ENCODE measurements around the gene ZCCHC7. TPM values are rescaled to one million over a fixed set of nuclear protein-coding genes. Genes with fewer than 3 reads are reported as not detected.

ZCCHC7 gene
- total and polyA plus RNA-seq, 9 of the 15 experiments (the other 6 are each of a cell fraction or from before 2014, with no cell fraction given), result 34.1 to 68.9 (median 48.8) TPM

DNA sequence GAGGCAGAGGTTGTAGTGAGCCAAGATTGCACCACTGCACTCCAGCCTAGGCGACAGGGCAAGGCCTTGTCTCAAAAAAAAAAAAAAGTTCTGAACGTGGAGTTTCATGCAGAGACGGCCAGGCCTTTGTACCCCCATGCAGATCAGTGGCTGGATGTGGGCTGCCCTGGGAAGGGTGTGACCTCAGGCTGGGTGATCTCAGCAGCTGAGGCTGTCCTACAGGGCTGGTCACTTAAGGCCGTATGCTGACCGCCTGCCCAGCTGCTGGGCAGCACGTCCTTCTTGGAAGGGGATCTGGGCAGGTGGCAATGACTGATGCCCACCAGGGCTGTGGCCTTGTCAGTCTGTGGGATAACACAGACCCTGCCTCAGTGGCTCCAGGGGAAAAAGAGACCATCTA, 264.9 kb downstream of the ZCCHC7 start (continued):
- TF ChIP-seq, protein P1, sequence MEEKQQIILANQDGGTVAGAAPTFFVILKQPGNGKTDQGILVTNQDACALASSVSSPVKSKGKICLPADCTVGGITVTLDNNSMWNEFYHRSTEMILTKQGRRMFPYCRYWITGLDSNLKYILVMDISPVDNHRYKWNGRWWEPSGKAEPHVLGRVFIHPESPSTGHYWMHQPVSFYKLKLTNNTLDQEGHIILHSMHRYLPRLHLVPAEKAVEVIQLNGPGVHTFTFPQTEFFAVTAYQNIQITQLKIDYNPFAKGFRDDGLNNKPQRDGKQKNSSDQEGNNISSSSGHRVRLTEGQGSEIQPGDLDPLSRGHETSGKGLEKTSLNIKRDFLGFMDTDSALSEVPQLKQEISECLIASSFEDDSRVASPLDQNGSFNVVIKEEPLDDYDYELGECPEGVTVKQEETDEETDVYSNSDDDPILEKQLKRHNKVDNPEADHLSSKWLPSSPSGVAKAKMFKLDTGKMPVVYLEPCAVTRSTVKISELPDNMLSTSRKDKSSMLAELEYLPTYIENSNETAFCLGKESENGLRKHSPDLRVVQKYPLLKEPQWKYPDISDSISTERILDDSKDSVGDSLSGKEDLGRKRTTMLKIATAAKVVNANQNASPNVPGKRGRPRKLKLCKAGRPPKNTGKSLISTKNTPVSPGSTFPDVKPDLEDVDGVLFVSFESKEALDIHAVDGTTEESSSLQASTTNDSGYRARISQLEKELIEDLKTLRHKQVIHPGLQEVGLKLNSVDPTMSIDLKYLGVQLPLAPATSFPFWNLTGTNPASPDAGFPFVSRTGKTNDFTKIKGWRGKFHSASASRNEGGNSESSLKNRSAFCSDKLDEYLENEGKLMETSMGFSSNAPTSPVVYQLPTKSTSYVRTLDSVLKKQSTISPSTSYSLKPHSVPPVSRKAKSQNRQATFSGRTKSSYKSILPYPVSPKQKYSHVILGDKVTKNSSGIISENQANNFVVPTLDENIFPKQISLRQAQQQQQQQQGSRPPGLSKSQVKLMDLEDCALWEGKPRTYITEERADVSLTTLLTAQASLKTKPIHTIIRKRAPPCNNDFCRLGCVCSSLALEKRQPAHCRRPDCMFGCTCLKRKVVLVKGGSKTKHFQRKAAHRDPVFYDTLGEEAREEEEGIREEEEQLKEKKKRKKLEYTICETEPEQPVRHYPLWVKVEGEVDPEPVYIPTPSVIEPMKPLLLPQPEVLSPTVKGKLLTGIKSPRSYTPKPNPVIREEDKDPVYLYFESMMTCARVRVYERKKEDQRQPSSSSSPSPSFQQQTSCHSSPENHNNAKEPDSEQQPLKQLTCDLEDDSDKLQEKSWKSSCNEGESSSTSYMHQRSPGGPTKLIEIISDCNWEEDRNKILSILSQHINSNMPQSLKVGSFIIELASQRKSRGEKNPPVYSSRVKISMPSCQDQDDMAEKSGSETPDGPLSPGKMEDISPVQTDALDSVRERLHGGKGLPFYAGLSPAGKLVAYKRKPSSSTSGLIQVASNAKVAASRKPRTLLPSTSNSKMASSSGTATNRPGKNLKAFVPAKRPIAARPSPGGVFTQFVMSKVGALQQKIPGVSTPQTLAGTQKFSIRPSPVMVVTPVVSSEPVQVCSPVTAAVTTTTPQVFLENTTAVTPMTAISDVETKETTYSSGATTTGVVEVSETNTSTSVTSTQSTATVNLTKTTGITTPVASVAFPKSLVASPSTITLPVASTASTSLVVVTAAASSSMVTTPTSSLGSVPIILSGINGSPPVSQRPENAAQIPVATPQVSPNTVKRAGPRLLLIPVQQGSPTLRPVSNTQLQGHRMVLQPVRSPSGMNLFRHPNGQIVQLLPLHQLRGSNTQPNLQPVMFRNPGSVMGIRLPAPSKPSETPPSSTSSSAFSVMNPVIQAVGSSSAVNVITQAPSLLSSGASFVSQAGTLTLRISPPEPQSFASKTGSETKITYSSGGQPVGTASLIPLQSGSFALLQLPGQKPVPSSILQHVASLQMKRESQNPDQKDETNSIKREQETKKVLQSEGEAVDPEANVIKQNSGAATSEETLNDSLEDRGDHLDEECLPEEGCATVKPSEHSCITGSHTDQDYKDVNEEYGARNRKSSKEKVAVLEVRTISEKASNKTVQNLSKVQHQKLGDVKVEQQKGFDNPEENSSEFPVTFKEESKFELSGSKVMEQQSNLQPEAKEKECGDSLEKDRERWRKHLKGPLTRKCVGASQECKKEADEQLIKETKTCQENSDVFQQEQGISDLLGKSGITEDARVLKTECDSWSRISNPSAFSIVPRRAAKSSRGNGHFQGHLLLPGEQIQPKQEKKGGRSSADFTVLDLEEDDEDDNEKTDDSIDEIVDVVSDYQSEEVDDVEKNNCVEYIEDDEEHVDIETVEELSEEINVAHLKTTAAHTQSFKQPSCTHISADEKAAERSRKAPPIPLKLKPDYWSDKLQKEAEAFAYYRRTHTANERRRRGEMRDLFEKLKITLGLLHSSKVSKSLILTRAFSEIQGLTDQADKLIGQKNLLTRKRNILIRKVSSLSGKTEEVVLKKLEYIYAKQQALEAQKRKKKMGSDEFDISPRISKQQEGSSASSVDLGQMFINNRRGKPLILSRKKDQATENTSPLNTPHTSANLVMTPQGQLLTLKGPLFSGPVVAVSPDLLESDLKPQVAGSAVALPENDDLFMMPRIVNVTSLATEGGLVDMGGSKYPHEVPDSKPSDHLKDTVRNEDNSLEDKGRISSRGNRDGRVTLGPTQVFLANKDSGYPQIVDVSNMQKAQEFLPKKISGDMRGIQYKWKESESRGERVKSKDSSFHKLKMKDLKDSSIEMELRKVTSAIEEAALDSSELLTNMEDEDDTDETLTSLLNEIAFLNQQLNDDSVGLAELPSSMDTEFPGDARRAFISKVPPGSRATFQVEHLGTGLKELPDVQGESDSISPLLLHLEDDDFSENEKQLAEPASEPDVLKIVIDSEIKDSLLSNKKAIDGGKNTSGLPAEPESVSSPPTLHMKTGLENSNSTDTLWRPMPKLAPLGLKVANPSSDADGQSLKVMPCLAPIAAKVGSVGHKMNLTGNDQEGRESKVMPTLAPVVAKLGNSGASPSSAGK (IDR thresholded peaks at IDR 0.05), result no peak
- no peak for TF ChIP-seq CCNT2 (IDR thresholded peaks at IDR 0.05; ENCODE audit: borderline replicate concordance, extremely low read depth, insufficient read length, low read depth, low read length)
- TF ChIP-seq, protein P2, sequence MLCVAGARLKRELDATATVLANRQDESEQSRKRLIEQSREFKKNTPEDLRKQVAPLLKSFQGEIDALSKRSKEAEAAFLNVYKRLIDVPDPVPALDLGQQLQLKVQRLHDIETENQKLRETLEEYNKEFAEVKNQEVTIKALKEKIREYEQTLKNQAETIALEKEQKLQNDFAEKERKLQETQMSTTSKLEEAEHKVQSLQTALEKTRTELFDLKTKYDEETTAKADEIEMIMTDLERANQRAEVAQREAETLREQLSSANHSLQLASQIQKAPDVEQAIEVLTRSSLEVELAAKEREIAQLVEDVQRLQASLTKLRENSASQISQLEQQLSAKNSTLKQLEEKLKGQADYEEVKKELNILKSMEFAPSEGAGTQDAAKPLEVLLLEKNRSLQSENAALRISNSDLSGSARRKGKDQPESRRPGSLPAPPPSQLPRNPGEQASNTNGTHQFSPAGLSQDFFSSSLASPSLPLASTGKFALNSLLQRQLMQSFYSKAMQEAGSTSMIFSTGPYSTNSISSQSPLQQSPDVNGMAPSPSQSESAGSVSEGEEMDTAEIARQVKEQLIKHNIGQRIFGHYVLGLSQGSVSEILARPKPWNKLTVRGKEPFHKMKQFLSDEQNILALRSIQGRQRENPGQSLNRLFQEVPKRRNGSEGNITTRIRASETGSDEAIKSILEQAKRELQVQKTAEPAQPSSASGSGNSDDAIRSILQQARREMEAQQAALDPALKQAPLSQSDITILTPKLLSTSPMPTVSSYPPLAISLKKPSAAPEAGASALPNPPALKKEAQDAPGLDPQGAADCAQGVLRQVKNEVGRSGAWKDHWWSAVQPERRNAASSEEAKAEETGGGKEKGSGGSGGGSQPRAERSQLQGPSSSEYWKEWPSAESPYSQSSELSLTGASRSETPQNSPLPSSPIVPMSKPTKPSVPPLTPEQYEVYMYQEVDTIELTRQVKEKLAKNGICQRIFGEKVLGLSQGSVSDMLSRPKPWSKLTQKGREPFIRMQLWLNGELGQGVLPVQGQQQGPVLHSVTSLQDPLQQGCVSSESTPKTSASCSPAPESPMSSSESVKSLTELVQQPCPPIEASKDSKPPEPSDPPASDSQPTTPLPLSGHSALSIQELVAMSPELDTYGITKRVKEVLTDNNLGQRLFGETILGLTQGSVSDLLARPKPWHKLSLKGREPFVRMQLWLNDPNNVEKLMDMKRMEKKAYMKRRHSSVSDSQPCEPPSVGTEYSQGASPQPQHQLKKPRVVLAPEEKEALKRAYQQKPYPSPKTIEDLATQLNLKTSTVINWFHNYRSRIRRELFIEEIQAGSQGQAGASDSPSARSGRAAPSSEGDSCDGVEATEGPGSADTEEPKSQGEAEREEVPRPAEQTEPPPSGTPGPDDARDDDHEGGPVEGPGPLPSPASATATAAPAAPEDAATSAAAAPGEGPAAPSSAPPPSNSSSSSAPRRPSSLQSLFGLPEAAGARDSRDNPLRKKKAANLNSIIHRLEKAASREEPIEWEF (CRISPR knock-in tag; IDR thresholded peaks at IDR 0.05), result no peak
- TF ChIP-seq, protein P3, sequence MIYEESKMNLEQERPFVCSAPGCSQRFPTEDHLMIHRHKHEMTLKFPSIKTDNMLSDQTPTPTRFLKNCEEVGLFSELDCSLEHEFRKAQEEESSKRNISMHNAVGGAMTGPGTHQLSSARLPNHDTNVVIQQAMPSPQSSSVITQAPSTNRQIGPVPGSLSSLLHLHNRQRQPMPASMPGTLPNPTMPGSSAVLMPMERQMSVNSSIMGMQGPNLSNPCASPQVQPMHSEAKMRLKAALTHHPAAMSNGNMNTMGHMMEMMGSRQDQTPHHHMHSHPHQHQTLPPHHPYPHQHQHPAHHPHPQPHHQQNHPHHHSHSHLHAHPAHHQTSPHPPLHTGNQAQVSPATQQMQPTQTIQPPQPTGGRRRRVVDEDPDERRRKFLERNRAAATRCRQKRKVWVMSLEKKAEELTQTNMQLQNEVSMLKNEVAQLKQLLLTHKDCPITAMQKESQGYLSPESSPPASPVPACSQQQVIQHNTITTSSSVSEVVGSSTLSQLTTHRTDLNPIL (CRISPR knock-in tag; IDR thresholded peaks at IDR 0.05), result no peak
